GM18499 (cell line): ENCODE data around the gene SOX6.

Experiments used
- ATAC-seq: cut with Tn5 transposase; IDR thresholded peaks from one replicate; pipeline ENCODE4 v1.9.1; 2021; ENCODE audit warnings: moderate number of reproducible peaks; ENCODE audit not compliant: insufficient read depth, unreplicated experiment

SOX6 gene

DNA sequence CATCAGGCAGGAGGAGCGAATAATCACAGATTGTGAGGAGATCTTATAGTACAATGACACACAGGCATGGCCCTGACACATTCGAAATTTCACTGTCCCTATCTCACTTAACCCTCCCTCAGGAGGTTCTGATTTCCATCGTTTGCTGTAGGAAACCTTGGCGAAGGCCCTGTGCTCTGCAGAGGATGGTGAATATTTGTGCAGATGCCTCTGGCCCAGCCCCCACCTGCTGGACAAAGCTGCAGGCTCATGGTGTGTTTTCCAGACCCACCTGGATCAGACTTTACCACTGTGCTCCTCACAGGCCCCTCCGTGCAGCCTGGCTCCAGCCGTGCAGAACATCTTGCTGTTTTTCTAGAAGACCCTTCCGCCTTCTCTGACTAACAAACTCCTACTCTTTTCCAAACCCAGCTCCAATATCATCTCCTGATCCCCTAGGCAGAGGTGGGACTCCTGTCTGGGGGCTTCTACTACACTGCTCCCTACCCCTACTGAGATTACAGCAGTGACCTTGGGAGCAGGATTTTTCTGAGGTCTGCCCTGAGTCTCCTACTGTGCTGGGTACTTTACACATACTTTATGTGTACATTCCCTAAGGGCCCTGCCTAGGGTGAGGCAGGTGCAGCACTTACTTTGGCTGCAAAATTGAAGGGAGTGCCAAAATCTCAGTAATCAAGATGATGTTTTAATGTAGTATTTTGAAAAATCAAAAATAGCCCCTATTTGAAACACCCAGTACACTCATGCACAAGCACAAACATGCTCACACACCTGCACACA lies 412.7 kb downstream of the SOX6 start:
- ATAC-seq, result no peak

GRCh38 chr11:15942936-15943335 lies 413.4 kb downstream of the SOX6 start:
- no peak for ATAC-seq

GRCh38 chr11:15942126-15942525 lies 414.2 kb downstream of the SOX6 start:
- ATAC-seq, result no peak

DNA sequence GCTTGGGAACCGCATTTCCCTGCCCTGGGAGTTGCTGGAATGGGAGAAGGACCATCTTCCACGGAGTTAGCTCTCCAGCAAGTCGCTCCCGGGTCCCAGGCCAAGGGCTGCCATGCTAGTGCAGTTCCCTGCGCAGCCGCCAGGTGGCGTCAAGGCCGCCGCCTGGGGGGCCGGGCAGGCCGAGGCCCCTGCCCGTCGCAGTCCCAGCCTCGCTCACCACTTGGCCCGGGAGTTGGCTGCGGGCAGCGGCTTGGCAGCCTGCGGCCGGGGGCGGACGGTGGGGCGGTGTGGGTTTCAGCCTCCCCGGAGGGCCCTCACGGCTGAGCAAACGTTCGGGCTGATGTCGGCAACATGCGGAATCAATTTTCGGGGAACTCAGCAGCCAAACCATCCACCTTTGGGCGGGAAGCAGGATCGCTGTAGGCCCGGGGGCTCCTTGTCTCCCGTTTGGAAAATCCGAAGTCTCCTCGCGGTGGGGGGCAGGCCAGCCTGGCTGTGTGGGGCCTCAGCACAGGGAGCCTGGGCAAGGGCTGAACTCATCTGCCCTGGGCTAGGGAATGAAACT lies 415.1 kb downstream of the SOX6 start:
- no peak for ATAC-seq

- ATAC-seq, result no peak
These were observed 415.7 kb downstream of the SOX6 start for GRCh38 chr11:15940462-15941205.

DNA sequence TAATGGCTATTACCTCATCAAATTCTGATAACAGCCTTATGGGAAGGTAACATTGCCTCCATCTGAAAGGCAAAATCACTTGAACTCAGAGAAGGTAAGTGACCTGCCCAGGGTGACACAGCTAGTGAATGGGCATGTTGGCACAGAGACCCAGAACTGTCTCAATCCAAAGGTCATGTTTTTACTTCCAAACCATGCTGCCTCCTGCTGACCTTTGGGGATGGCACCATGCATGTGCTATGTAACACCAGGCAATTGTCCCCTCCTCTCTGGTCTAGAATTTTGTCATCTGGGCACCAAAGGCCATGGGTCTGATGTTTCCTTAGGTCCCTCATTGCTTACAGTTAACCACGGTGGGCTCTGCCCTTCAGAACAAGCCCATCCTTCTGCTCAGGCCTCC lies 417.4 kb downstream of the SOX6 start:
- no peak for ATAC-seq

DNA sequence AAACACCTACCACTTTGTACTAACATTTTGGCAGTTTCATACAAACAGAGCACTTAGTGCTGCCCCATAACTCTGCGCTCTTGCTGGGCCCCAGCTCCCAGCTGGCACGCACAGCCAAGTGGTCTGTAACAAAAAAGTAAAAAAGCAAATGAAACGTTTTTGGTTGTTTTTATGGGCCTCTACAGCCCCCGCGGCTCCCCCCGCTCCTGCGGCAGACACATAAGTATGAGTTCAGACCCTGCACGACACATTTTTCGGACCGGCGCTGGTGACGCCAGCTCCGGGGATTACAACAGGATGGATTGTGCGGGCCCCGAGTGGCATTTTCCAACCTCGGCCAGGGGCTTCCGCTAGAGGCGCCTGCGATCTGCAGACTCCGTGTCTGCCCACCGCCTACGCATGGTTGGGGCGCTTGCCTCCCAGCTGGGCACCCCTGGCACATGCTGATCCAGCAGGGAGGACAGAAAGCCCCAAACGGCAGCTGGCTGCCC lies 418.2 kb downstream of the SOX6 start:
- no peak for ATAC-seq

- ATAC-seq, result no peak
These were observed 418.7 kb downstream of the SOX6 start for GRCh38 chr11:15937601-15938120.

DNA sequence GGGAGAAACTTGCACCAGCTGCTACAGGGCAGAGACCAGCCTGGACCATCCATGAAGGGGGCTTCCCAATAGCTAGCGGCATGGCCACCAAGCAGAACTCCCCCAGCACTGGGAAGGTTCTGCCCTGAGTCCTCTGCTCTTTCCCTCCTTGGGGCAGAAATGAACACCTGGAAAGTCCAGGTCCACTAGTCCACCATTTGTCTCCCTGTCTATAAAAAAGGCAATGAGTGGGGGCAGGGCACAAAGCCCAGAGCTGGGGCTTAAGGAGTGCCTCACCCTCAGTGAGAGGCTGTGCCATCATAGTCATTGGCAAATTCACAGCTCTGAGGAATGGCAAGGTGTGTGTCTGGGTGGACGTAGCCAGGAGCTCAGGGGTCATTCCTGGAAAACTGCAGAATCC lies 420.3 kb downstream of the SOX6 start:
- ATAC-seq, result no peak

DNA sequence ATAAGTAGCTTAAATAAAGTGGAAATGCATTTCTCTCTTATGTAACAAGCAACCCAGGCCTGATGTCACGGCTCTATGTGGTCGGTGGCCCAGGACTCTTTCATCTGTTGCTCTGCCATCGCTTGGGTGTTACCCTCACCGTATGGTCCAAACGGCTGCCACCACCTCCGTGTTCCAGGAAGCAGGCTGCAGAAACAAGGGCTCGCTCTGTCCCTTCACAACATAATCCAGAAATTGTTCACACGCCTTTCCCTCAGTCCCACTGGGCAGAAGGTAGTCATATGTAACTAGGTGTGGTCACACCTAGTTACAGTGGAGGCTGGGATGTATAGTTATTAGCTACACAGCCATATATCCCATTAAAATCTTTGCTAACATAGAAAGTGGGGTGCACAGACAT lies 421.0 kb downstream of the SOX6 start:
- no peak for ATAC-seq

DNA sequence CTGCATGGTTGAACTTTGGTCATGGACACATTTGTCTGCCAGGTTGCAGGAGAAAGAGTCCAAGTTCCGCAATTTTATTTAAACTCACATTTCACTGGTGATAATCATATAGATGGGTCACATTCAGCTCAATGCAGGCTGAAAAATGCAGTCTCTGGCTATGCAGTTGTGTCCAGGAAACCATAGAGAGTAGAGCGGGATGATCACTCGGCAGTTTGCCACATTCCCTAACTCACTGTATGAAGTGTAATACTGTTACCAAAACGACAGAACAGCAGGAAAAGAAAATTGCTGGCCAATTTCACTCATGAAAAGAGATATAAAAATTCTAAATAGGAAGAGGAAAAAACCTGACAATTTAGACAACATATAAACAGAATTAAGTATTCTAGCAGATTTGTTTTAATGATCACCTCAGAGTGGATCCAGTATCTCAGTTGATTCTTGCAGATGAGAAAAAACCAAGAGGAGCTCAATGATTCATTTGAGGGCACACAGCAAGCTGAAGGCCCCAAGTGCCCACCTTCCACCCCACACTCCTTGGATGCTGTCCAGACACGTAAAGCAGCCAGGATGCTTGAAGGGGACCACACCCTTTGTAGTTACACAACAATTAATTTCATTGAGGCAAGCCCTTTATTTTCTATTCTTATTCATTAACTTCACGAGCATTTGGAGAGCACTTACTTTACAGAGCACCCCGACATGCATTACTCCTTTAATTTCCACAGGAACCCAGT lies 422.3 kb downstream of the SOX6 start:
- ATAC-seq, result no peak

DNA sequence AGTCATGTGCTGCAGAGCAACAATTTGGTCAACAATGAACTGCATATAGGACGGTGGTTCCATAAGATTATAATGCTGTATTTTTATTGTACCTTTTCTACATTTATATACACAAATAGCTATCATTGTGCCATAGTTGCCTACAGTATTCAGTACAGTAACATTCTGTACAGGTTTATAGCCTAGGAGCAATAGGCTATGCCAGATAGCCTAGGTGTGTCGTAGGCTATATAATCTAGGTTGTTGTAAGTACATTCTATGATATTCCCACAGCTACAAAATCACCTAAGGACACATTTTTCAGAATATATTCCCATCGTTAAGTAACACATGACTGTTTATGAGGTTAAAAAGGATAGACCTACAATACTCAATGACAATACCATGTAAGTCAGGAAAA lies 423.9 kb downstream of the SOX6 start:
- ATAC-seq, result no peak

- ATAC-seq, result no peak
These were observed 424.8 kb downstream of the SOX6 start for GRCh38 chr11:15931497-15931896.

- ATAC-seq, result no peak
These were observed 425.8 kb downstream of the SOX6 start for GRCh38 chr11:15930442-15931025.

GRCh38 chr11:15929371-15929901 lies 426.9 kb downstream of the SOX6 start:
- ATAC-seq, result no peak

GRCh38 chr11:15927864-15928217 lies 428.5 kb downstream of the SOX6 start:
- ATAC-seq, result no peak

DNA sequence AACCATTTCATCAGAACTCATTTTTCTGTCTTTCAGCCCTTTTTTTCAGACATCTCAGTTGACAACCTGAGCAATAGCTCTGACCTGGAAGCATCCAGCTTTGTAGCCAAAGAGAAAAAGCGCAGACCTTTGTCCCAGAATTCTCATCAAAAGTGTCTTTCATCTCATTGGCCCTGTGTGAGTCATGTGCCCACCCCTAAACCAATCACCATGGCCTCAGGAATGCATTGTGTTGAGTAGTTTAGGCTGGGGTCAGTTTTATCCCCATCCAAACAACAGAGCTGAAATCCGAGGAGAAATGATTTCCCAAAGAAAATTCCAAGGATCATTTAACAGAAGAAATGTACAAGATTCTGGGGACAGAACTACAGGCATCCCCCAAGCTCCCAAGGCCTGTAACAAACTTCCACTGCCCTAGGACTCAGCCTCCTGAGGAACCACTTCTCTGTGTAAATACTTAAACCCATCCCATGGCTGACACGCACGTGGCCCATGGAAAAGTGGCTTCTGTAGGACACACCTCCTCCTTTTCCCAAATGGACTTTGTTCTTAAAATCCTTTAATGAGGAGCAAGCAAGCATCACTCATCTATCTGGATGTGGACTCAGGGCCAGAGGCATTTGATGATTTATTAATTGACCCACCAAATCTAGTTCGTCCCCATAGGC lies 429.0 kb downstream of the SOX6 start:
- no peak for ATAC-seq

GRCh38 chr11:15926071-15926470 lies 430.3 kb downstream of the SOX6 start:
- ATAC-seq, result no peak

GRCh38 chr11:15923183-15923582 lies 433.2 kb downstream of the SOX6 start:
- no peak for ATAC-seq
